Stimulated activated CD4-positive, alpha-beta T cell treated with anti-CD3 and anti-CD28 coated beads, Interleukin-1b, Interleukin-23, amount 100 ng/mL, for 24 hours (primary cell): ENCODE data around the gene TNFRSF6B.

Source experiments
- DNase-seq, 4 experiments: peaks; one replicate each; pipeline ENCODE4 v3.0.0-alpha.2; 2020; ENCODE audit warnings: low read depth in 4 of 4, low spot score in 1 of 4

Gene TNFRSF6B

GRCh38 chr20:63735859-63736718, 39.6 kb downstream of the TNFRSF6B start, which contains the start of gene LIME1:
TSS of gene LIME1 (plus strand) at chr20:63736664. CDS start at chr20:63737550, 886 bp downstream.
- DNase-seq, result peak in 1 of 4 experiments; percentile 47

- DNase-seq, result no peak
These were observed 40.6 kb downstream of the TNFRSF6B start for GRCh38 chr20:63736893-63737694.

GRCh38 chr20:63737695-63737944, 41.2 kb downstream of the TNFRSF6B start:
- DNase-seq, result no peak

- DNase-seq, result no peak
These were observed 41.7 kb downstream of the TNFRSF6B start for GRCh38 chr20:63737945-63738686.

GRCh38 chr20:63738687-63739129, 42.3 kb downstream of the TNFRSF6B start:
- no peak for DNase-seq

GRCh38 chr20:63739130-63740069, 42.9 kb downstream of the TNFRSF6B start, which contains the start of gene SLC2A4RG:
TSS of gene SLC2A4RG (plus strand) at chr20:63739776. CDS start at chr20:63739913, 137 bp downstream.
- DNase-seq, result peak in 1 of 4 experiments; percentile 63

- peak in 1 of 4 experiments; percentile 23 for DNase-seq
These were observed 43.7 kb downstream of the TNFRSF6B start for GRCh38 chr20:63740070-63740626.

GRCh38 chr20:63740627-63741353, 44.3 kb downstream of the TNFRSF6B start:
- DNase-seq, result no peak

- no peak for DNase-seq
These were observed 44.9 kb downstream of the TNFRSF6B start for GRCh38 chr20:63741354-63741675.

- DNase-seq, result no peak
These were observed 45.4 kb downstream of the TNFRSF6B start for GRCh38 chr20:63741676-63742380.

- no peak for DNase-seq
These were observed 46.1 kb downstream of the TNFRSF6B start for GRCh38 chr20:63742381-63743024.

GRCh38 chr20:63743210-63743970, 46.9 kb downstream of the TNFRSF6B start:
- no peak for DNase-seq

DNA sequence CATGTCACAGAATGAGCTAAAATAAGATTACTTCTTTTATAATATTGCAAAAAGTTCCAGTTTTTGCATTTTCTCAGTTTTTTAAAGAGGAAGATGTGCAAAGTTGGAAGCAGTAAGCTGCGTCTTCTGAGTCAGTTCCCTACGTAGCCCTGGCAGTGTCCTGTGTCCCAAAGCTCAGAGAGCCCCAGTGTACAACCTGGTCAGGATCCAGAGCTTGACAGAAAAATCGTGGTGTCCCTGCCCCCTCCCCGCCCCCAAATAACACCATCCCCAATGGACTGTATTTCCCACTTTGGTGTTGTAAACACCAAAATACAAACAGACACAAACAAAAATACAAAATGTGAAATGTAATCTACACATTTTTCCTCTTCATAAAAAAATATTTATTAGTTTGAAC, 47.7 kb downstream of the TNFRSF6B start:
- DNase-seq, result no peak

DNA sequence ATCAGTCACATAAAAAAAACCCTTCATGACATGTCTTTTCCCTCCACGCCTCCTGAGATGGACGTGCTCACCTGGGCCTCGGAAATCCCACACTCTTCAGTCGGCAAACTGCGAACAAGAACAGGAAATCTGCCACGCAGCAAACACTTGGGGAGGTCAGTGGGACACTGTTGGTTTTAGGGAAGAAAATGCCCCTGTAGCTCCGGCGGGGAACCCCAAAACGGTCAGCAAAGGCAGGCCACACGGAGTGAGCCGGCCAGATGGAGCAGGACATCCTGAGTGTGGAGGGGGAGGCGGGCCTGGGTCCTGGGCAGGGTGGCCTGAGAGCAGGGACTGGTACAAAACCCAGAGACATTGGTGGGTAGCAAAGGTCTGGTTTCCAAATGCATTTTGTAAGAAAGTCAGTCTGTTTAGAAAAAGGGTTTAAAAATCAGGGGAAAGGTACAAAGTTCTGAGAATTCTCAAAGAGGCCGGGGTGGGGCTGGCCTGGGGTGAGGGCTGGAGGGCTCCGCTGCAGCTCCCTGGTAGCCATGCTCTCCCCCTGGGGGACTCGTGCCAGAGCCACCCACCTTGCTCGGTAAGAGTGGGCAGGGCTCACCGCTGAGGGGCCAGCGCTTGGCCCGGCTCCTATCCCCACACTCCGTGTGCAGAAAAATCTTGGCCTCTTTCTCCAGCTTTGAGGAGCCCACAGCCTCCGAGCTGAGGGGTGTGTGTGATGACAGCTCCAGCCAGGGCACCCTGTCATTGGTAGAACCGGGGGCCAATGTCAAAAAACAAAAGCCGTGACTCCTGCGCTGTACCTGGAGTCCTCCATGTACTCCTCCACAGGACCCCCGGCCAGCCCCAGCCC, 48.3 kb downstream of the TNFRSF6B start:
- DNase-seq, result no peak

- no peak for DNase-seq
These were observed 49.0 kb downstream of the TNFRSF6B start for GRCh38 chr20:63745424-63745805.

DNA sequence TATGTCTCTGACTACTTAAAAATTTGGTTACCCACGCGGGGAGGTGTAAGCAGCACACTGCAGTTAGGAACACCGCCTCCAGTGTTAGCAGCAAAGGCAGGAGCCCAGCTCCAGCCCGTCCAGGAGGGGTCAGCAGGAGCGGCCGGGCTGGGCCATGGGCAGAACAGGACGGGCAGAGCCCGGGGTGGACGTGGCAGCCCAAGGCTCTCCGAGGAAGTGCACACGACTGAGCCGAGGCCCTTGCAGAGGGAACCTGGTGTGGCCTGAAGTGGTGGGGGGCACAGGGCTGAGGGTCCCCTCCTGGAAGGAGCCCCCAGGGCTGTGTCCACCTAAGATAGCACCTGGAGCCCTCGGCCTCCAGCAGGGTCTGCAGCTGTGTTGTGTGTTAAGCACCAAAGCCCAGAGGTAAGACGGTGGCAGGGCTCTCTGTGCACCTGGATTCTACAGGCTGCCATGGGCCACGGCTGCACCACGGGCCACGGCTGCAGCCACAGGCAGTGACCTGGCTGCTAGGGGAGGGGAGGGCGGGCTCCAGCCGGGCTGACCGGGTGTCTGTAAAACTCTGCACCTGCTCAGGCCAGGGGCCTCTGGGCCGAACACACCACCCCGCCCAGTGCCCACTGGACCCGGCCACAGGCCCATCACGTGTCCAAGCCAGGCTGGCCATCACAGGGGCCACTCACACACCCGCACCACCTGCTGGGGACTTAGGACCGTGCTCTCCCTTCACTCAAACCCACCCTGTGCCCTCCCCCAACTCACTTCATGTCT, 49.7 kb downstream of the TNFRSF6B start:
- no peak for DNase-seq
